ENCODE data around the gene CHRNA4. TPM values are rescaled to one million over a fixed set of nuclear protein-coding genes. Genes with fewer than 3 reads are reported as not detected.

CHRNA4 gene
- total RNA-seq, 1 donor from 2014 or later: not detected

- Histone ChIP-seq H3K36me3 (no peaks in the 10 kb centered on the region), H3K9me3 (peaks cover 6% of the 10 kb centered on the region), H3K4me3 (no peak overlapping the region), H3K27ac (no peak overlapping the region), H3K4me1 (no peaks in the 10 kb centered on the region), H3K27me3 (ENCODE audit: low read depth) (peaks cover 48% of the 10 kb centered on the region)
- intact Hi-C loops (cut with DNase I): no loop called here
- ATAC-seq (no peak), DNase-seq (no peak)
- no peak for TF ChIP-seq CTCF (IDR thresholded peaks at IDR 0.05)
Observed at GRCh38 chr20:63301671-63302070, 59.5 kb downstream of the CHRNA4 start.

GRCh38 chr20:63298731-63299312 lies 62.3 kb downstream of the CHRNA4 start:
- ATAC-seq (no peak), DNase-seq (no peak)
- H3K4me3 ChIP-seq: no peak overlapping the region
- intact Hi-C loops (cut with DNase I): no loop called here
- H3K27me3 ChIP-seq (ENCODE audit: low read depth): peaks cover 52% of the 10 kb centered on the region
- H3K4me1 ChIP-seq: no peaks in the 10 kb centered on the region
- H3K27ac ChIP-seq: no peak overlapping the region
- no peaks in the 10 kb centered on the region for H3K36me3 ChIP-seq
- H3K9me3 ChIP-seq: peaks cover 6% of the 10 kb centered on the region
- no peak for TF ChIP-seq CTCF (IDR thresholded peaks at IDR 0.05)

DNA sequence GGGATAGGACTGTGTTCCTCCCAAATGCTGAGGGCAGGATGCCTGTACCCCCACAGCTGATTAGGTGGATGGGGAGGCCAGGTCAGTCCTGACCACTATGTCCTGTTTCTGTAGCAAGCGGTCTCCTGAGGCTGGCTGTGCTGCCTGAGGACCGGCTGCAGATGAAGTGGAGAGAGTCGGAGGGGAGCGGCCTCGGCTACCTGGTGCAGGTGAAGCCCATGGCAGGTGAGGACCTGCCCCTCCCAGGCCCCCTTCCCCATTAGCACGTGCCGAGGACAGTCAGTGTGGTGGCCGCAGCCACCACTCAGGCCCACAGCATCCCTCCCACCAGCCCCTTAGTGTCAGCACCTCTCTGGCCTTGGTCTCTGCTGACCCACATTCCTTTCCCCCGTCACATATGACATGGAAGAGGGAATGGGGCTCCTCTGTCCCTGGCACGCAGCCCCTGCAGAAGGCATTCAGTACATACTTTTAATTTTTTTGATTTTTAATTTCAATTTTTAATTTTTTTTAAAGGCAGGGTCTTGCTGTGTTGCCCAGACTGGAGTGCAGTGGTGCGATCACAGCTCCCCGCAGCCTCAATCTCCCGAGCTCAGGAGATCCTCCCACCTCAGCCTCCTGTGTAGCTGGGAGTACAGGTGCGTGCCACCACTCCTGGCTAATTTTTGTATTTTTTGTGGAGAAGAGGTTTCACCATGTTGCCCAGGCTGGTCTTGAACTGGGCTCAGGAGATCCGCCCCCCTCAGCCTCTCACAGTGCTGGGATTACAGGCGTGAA lies 63.2 kb downstream of the CHRNA4 start:
- Histone ChIP-seq H3K27ac (no peak overlapping the region), H3K36me3 (no peaks in the 10 kb centered on the region), H3K27me3 (ENCODE audit: low read depth) (peaks cover 52% of the 10 kb centered on the region), H3K4me3 (no peak overlapping the region), H3K9me3 (peaks cover 6% of the 10 kb centered on the region), H3K4me1 (no peaks in the 10 kb centered on the region)
- DNase-seq: no peak
- no peak for ATAC-seq
- intact Hi-C loops (cut with DNase I): no loop called here
- no peak for TF ChIP-seq CTCF (IDR thresholded peaks at IDR 0.05)

GRCh38 chr20:63297371-63297781 lies 63.8 kb downstream of the CHRNA4 start:
- ATAC-seq (no peak), DNase-seq (no peak)
- peaks cover 52% of the 10 kb centered on the region for H3K27me3 ChIP-seq (ENCODE audit: low read depth)
- no peak for TF ChIP-seq CTCF (IDR thresholded peaks at IDR 0.05)
- H3K36me3 ChIP-seq: no peaks in the 10 kb centered on the region
- H3K4me1 ChIP-seq: no peaks in the 10 kb centered on the region
- intact Hi-C loops (cut with DNase I): no loop called here
- H3K9me3 ChIP-seq: peaks cover 6% of the 10 kb centered on the region
- no peak overlapping the region for H3K4me3 ChIP-seq
- H3K27ac ChIP-seq: no peak overlapping the region

DNA sequence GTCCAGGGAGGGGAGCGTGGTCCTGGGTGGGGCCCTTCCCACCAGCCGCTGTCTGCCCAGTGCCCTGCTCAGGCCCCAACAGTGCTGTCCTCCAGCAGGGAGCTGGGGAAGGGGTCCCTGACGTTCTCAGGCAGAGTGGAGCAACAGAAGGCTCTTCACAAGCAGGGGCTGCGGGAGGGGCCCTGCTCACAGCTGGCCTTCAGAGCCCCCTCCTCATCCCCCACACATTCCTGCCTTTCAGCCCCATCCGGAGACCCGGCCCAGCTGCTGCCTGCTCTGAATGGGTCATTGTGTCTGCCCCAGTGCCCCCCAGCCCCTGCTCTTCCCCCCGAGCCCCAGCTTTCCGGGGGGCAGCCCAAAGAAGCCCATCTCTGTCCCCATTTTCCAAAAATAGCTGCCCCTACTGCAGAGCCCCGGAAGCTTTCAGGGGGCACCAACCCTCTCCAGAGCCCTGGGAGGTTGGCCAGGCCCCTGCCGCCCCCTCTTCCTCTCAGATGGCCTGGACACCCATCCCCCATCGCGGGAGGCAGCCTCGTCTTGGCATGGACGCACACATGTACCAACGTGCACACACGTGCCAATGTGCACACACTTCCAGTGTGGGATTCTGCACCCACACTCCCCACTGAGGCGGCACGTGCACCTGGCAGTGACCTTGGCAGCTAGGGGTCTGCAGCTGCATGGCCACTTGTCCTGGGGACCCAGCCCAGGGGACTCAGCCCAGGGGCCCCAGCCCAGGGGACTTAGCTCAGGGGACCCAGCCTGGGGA lies 64.4 kb downstream of the CHRNA4 start:
- no peak for TF ChIP-seq CTCF (IDR thresholded peaks at IDR 0.05)
- intact Hi-C loops (cut with DNase I): no loop called here
- H3K27me3 ChIP-seq (ENCODE audit: low read depth): peaks cover 52% of the 10 kb centered on the region
- ATAC-seq (peak in 1 of 2 donors; percentile 24), DNase-seq (no peak)
- peaks cover 6% of the 10 kb centered on the region for H3K9me3 ChIP-seq
- H3K36me3 ChIP-seq: no peaks in the 10 kb centered on the region
- H3K4me1 ChIP-seq: no peaks in the 10 kb centered on the region
- no peak overlapping the region for H3K27ac ChIP-seq
- no peak overlapping the region for H3K4me3 ChIP-seq

Measured in lower lobe of right lung (tissue), 2 donors.